Stimulated activated CD4-positive, alpha-beta T cell treated with anti-CD3 and anti-CD28 coated beads, Interleukin-4, amount 100 ng/mL, for 4 hours (primary cell): Measurements from ENCODE around the gene LGALSL.
A peak's percentile ranks its signal among the peaks of the same experiment; 100 is the strongest.

Experiments used
- DNase-seq, 2 experiments: peaks; one replicate each; pipeline ENCODE4 v3.0.0-alpha.2; 2020

LGALSL gene

GRCh38 chr2:64472881-64473280 is 18.9 kb downstream of the LGALSL start:
- DNase-seq = no peak

- DNase-seq = no peak
Observed at GRCh38 chr2:64474121-64474571, 20.2 kb downstream of the LGALSL start.

- DNase-seq = no peak
Observed at GRCh38 chr2:64474636-64475035, 20.7 kb downstream of the LGALSL start.

- DNase-seq = no peak
Observed at GRCh38 chr2:64477037-64477436, 23.1 kb downstream of the LGALSL start.

- DNase-seq = no peak
Observed at GRCh38 chr2:64477979-64478378, 24.0 kb downstream of the LGALSL start.

GRCh38 chr2:64478502-64479230 is 24.7 kb downstream of the LGALSL start:
- no peak for DNase-seq

- no peak for DNase-seq
Observed at GRCh38 chr2:64479259-64480117, 25.5 kb downstream of the LGALSL start.

- no peak for DNase-seq
Observed at GRCh38 chr2:64481665-64482064, 27.7 kb downstream of the LGALSL start.

- DNase-seq = no peak
Observed at GRCh38 chr2:64482243-64482642, 28.3 kb downstream of the LGALSL start.

- no peak for DNase-seq
Observed at GRCh38 chr2:64482765-64483504, 29.0 kb downstream of the LGALSL start.

GRCh38 chr2:64485331-64485730 is 31.4 kb downstream of the LGALSL start:
- no peak for DNase-seq

GRCh38 chr2:64485961-64486360 is 32.0 kb downstream of the LGALSL start:
- no peak for DNase-seq

GRCh38 chr2:64487256-64488049 is 33.5 kb downstream of the LGALSL start:
- DNase-seq = no peak

GRCh38 chr2:64488050-64488974 is 34.4 kb downstream of the LGALSL start:
- DNase-seq = peak; percentile 71 to 79

GRCh38 chr2:64489081-64489751 is 35.3 kb downstream of the LGALSL start:
- no peak for DNase-seq

- DNase-seq = no peak
Observed at GRCh38 chr2:64491426-64491825, 37.5 kb downstream of the LGALSL start.

GRCh38 chr2:64492272-64492671 is 38.3 kb downstream of the LGALSL start:
- no peak for DNase-seq

GRCh38 chr2:64492821-64493220 is 38.9 kb downstream of the LGALSL start:
- DNase-seq = no peak

GRCh38 chr2:64493788-64494187 is 39.8 kb downstream of the LGALSL start:
- DNase-seq = no peak

- DNase-seq = no peak
Observed at GRCh38 chr2:64498438-64498837, 44.5 kb downstream of the LGALSL start.

- DNase-seq = no peak
Observed at GRCh38 chr2:64500549-64500948, 46.6 kb downstream of the LGALSL start.
